Osteocyte (in vitro differentiated cells): ENCODE results near the gene GLRX2. TPM values are rescaled to one million over a fixed set of nuclear protein-coding genes. Genes with fewer than 3 reads are reported as not detected.

Experiments used
- DNase-seq: peaks from one replicate; pipeline ENCODE4 v3.0.0; 2021; ENCODE audit warnings: mixed read lengths; ENCODE audit not compliant: unreplicated experiment; ENCODE audit errors: extremely low spot score
- H3K27ac Mint-ChIP-seq: one replicate; pipeline ENCODE4 v1.8.0; 2021; ENCODE audit warnings: mild to moderate bottlenecking, mixed read lengths; ENCODE audit not compliant: unreplicated experiment
- H3K27me3 Mint-ChIP-seq: one replicate; pipeline ENCODE4 v1.8.0; 2021; ENCODE audit warnings: mixed read lengths; ENCODE audit not compliant: unreplicated experiment
- H3K36me3 Mint-ChIP-seq: one replicate; pipeline ENCODE4 v1.8.0; 2021; ENCODE audit warnings: mixed read lengths; ENCODE audit not compliant: unreplicated experiment
- H3K4me1 Mint-ChIP-seq: one replicate; pipeline ENCODE4 v1.8.0; 2021; ENCODE audit warnings: mixed read lengths; ENCODE audit not compliant: unreplicated experiment
- H3K4me3 Mint-ChIP-seq: one replicate; pipeline ENCODE4 v1.8.0; 2021; ENCODE audit warnings: mild to moderate bottlenecking, moderate library complexity, mixed read lengths; ENCODE audit not compliant: unreplicated experiment
- H3K9me3 Mint-ChIP-seq: one replicate; pipeline ENCODE4 v1.8.0; 2021; ENCODE audit warnings: mixed read lengths; ENCODE audit not compliant: unreplicated experiment
- total RNA-seq: library from RNA; stranded (reverse); gene quantifications from 2 replicates; pipeline ENCODE4 v1.2.1, GENCODE V29; 2021
- TF ChIP-seq, protein P1 (sequence below): fragments of 200-600 bp; sonication (generic); IDR thresholded peaks from 2 replicates; pipeline ENCODE4 v1.5.0; 2021; ENCODE audit warnings: antibody characterized with exemption, mild to moderate bottlenecking, moderate library complexity

The GLRX2 gene
- total RNA-seq, 1 donor from 2014 or later: 24.3 TPM

DNA sequence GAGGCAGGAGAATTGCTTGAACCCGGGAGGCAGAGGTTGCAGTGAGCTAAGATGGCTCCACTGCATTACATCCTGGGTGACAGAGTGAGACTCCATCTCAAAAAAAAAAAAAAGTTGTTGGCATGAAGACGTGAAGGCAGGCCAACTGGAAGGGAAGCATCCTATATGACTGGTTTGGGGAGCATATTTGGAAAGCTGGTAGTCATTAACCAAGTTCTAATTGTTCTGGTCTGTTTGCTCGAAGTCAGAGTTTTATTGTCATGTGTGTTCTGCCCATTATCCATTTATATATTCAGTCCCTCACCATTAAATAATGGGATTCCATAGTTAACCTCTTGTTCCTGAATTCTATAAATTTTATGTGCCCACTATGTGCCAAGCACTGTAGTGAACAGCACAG is 3.3 kb upstream of the GLRX2 start:
- Mint-ChIP-seq H3K9me3 (no peaks in the 10 kb centered on the region), H3K4me1 (peaks cover 34% of the 10 kb centered on the region), H3K27ac (no peak overlapping the region), H3K4me3 (no peak overlapping the region), H3K27me3 (no peaks in the 10 kb centered on the region), H3K36me3 (no peaks in the 10 kb centered on the region)
- DNase-seq: no peak
- TF ChIP-seq, protein P1, sequence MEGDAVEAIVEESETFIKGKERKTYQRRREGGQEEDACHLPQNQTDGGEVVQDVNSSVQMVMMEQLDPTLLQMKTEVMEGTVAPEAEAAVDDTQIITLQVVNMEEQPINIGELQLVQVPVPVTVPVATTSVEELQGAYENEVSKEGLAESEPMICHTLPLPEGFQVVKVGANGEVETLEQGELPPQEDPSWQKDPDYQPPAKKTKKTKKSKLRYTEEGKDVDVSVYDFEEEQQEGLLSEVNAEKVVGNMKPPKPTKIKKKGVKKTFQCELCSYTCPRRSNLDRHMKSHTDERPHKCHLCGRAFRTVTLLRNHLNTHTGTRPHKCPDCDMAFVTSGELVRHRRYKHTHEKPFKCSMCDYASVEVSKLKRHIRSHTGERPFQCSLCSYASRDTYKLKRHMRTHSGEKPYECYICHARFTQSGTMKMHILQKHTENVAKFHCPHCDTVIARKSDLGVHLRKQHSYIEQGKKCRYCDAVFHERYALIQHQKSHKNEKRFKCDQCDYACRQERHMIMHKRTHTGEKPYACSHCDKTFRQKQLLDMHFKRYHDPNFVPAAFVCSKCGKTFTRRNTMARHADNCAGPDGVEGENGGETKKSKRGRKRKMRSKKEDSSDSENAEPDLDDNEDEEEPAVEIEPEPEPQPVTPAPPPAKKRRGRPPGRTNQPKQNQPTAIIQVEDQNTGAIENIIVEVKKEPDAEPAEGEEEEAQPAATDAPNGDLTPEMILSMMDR: no peak

DNA sequence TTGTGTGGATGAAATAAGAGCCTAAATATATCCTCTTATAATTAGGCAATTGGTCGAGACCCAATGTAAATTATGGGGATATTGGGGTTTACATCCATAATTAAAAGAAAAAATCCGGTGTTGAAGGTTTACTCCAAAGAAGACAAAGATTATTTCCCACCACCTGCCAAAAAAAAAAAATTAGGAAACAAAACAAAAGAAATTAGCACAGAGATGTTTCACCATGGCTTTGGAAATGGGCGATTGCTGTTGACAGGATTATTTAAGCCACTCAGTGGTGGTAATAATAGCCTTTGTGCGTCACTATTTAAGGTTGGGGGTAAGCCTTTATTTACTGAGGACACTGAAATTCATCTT is 585 bp upstream of the GLRX2 start:
- Mint-ChIP-seq H3K27me3 (no peaks in the 10 kb centered on the region), H3K36me3 (no peaks in the 10 kb centered on the region), H3K4me3 (peak overlapping the region; percentile 90), H3K9me3 (no peaks in the 10 kb centered on the region), H3K4me1 (peaks cover 32% of the 10 kb centered on the region), H3K27ac (peak overlapping the region; percentile 90)
- TF ChIP-seq, protein P1: no peak
- no peak for DNase-seq

DNA sequence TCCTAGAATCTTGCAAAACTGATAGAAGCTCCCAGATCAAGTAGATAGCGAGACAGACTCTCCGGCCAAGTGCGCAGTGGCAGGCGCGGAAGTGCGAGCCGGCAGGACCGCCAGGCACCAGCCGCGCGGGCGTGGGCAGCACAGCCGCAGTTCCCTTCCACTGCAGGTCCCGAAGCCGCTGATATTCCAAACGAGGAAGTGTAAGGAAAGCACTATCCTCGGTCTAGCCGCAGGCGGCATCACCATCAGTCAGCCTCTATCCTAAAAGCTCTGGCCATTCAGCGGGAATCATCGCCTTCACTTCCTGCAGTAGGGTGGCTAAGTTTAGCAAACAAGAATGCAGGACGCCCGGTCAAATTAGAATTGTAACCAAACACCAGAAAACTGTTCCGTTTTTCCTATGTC is 710 bp downstream of the GLRX2 start:
- no peaks in the 10 kb centered on the region for H3K9me3 Mint-ChIP-seq
- H3K36me3 Mint-ChIP-seq: peaks cover 3% of the 10 kb centered on the region
- peak overlapping the region; percentile 90 for H3K27ac Mint-ChIP-seq
- peak; percentile 85 for DNase-seq
- H3K4me3 Mint-ChIP-seq: peak overlapping the region; percentile 90
- peaks cover 28% of the 10 kb centered on the region for H3K4me1 Mint-ChIP-seq
- TF ChIP-seq, protein P1: no peak
- no peaks in the 10 kb centered on the region for H3K27me3 Mint-ChIP-seq

DNA sequence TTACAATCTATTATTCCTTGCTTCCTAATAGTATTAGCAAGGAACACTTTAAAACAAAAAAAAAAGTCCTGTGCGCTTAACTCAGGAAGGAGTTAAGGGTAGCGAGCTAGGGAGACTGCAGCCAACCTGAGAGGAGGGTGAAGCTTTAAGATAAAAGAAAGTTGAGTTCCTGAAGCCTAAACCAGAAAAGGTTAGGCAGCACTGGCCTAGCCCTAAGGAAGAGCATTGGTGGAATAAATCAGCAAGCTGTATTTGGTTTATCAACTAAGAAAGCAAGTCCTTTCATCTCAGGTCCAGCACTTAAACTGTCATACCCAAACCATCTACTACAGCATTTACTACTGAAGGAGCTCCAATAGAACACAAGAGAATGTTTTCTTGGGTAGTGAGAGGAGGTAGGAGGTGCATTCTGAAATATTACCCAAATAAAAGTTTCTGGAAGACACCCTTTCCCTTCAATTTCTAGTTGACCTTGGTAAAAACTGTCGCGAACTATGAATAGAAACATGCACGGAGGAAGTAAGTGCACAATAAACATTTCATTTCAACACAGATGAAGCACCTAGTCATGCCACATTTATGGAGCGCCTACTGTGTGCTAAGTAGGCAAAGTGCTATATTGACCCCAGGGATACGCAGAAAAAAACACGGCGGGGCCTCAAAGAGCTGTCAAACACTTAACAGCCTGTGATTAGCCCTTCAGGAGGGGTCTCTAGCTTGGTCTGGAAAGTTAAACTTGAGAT is 1.3 kb downstream of the GLRX2 start:
- DNase-seq: no peak
- peak overlapping the region; percentile 90 for H3K4me3 Mint-ChIP-seq
- H3K9me3 Mint-ChIP-seq: no peaks in the 10 kb centered on the region
- H3K4me1 Mint-ChIP-seq: peaks cover 28% of the 10 kb centered on the region
- H3K36me3 Mint-ChIP-seq: peaks cover 4% of the 10 kb centered on the region
- H3K27me3 Mint-ChIP-seq: no peaks in the 10 kb centered on the region
- peak overlapping the region; percentile 90 for H3K27ac Mint-ChIP-seq
- TF ChIP-seq, protein P1: no peak

DNA sequence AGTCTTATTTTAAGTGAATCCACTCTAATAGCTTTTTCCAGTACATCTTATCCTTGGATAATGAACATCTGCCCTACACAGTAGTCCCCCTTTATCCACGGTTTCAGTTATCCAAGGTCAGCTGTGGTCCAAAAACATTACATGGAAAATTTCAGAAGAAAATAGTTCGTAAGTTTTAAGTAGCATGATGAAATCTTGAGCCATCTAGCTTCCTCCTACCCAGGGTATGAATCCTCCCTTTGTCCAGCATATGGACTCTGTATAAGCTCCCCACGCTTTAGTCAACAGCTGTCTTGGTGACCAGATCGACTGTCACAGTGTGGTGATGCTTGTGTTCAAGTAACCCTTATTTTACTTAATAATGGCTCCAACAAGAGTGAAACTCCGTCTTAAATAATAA is 2.6 kb downstream of the GLRX2 start:
- H3K4me3 Mint-ChIP-seq: no peak overlapping the region
- no peak for DNase-seq
- peaks cover 11% of the 10 kb centered on the region for H3K36me3 Mint-ChIP-seq
- H3K9me3 Mint-ChIP-seq: no peaks in the 10 kb centered on the region
- peak overlapping the region; percentile 35 for H3K27ac Mint-ChIP-seq
- H3K4me1 Mint-ChIP-seq: peaks cover 28% of the 10 kb centered on the region
- no peaks in the 10 kb centered on the region for H3K27me3 Mint-ChIP-seq
- TF ChIP-seq, protein P1: no peak
